ENCODE data around the gene RGCC.

The RGCC gene

DNA sequence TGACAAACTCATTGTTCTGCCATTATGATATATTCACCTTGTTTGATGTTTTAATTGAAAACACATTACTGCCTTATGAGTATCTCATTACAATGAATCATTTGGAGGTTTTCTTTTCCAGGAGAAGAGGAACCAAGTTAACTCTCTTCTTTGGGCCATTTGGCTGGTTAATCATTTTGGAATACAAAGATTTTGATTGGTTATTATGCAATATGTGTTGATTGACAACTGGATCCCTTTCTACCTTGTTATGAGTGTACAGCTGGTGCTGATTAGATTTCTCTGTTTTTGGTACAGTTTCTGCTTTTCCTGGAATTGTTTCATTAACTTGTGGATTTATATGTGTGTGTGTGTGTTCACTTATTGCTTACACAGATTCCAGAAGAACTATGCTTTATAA, 49.2 kb upstream of the RGCC start:
- no peak for TF ChIP-seq PRDM1 (tag by site-specific recombination; IDR thresholded peaks at IDR 0.05)
- no peak for TF ChIP-seq MYNN (tag by site-specific recombination; IDR thresholded peaks at IDR 0.05; ENCODE audit: borderline replicate concordance)
- TF ChIP-seq ZNF223 (tag by site-specific recombination; IDR thresholded peaks at IDR 0.05), result no peak
- no peak for TF ChIP-seq PRDM2 (tag by site-specific recombination; IDR thresholded peaks at IDR 0.05; ENCODE audit: borderline replicate concordance)
- TF ChIP-seq RBAK (tag by site-specific recombination; IDR thresholded peaks at IDR 0.05), result no peak
- no peak for TF ChIP-seq SETDB1 (IDR thresholded peaks at IDR 0.05; ENCODE audit: insufficient read length, low read length)
- POLR2A ChIA-PET, result no interaction called here
- H3K36me3 ChIP-seq (ENCODE audit: control insufficient read depth in 2 of 2, insufficient read depth in 1 of 2, low read length in 2 of 2), result no peaks in the 10 kb centered on the region
- no peak overlapping the region for H3K27ac ChIP-seq (ENCODE audit: extremely low read depth, low read depth, low read length)
- CTCF ChIA-PET, result no interaction called here
- H3K4me1 ChIP-seq (ENCODE audit: control insufficient read depth, insufficient read depth, low read length), result no peaks in the 10 kb centered on the region
- H3K9me3 ChIP-seq (ENCODE audit: control insufficient read depth, insufficient read depth, low read depth, low read length), result no peaks in the 10 kb centered on the region
- H3K4me3 ChIP-seq (ENCODE audit: low read depth, low read length), result no peak overlapping the region

DNA sequence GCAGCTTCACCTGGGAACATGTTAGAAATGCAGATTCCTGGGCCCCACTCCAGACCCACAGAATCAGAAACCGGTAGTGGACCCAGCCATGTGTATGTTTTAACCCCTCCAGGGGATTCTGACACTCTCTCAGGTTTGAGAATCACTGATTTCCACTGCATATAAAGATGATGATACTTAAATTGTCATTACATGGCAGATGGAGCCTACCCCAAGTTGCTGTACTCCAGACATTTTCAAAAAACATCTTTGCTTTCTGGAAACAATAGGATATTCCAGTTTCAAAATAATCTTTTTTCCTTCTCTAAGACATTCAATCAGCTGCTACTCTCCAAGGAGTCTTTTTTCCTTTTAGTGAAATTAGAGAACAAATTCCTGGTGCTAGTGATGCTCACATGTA, 48.6 kb upstream of the RGCC start:
- Histone ChIP-seq H3K4me3 (ENCODE audit: low read depth, low read length) (no peak overlapping the region), H3K4me1 (ENCODE audit: control insufficient read depth, insufficient read depth, low read length) (no peaks in the 10 kb centered on the region), H3K36me3 (ENCODE audit: control insufficient read depth in 2 of 2, insufficient read depth in 1 of 2, low read length in 2 of 2) (no peaks in the 10 kb centered on the region), H3K9me3 (ENCODE audit: control insufficient read depth, insufficient read depth, low read depth, low read length) (no peaks in the 10 kb centered on the region), H3K27ac (ENCODE audit: extremely low read depth, low read depth, low read length) (no peak overlapping the region)
- POLR2A ChIA-PET, result no interaction called here
- CTCF ChIA-PET, result no interaction called here
- TF ChIP-seq ZNF184 (tag by site-specific recombination; IDR thresholded peaks at IDR 0.05), result no peak

DNA sequence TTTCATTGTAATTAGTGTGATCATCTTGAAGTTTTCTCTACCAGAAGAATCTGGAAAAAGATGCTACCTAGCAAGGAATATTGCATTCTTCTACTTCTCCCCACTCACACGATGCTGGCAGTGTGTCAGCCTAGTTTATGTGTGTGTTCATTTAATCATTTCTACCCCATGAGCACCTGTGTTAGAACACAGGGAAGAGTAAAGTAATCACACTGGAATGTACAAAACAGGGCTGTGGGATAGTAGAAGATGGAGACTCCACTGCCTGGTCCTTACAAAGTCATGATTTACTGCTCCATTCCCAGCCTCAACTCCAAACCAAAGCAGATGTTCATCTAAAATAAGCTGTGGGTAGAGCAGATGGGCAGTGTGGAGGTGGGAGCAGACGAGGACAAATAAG, 47.7 kb upstream of the RGCC start:
- TF ChIP-seq ZNF416 (tag by site-specific recombination; IDR thresholded peaks at IDR 0.05) (no peak), ZSCAN4 (tag by site-specific recombination; IDR thresholded peaks at IDR 0.05) (no peak), MEIS1 (CRISPR knock-in tag; IDR thresholded peaks at IDR 0.05; ENCODE audit: borderline replicate concordance) (no peak), ZBTB26 (tag by site-specific recombination; optimal IDR thresholded peaks at IDR 0.05) (no peak), ZNF558 (tag by site-specific recombination; IDR thresholded peaks at IDR 0.05) (no peak), ZNF214 (tag by site-specific recombination; IDR thresholded peaks at IDR 0.05; ENCODE audit: borderline replicate concordance) (no peak), ZNF146 (tag by site-specific recombination; IDR thresholded peaks at IDR 0.05) (no peak), ZNF239 (tag by site-specific recombination; IDR thresholded peaks at IDR 0.05) (no peak)
- TF ChIP-seq, protein P1, sequence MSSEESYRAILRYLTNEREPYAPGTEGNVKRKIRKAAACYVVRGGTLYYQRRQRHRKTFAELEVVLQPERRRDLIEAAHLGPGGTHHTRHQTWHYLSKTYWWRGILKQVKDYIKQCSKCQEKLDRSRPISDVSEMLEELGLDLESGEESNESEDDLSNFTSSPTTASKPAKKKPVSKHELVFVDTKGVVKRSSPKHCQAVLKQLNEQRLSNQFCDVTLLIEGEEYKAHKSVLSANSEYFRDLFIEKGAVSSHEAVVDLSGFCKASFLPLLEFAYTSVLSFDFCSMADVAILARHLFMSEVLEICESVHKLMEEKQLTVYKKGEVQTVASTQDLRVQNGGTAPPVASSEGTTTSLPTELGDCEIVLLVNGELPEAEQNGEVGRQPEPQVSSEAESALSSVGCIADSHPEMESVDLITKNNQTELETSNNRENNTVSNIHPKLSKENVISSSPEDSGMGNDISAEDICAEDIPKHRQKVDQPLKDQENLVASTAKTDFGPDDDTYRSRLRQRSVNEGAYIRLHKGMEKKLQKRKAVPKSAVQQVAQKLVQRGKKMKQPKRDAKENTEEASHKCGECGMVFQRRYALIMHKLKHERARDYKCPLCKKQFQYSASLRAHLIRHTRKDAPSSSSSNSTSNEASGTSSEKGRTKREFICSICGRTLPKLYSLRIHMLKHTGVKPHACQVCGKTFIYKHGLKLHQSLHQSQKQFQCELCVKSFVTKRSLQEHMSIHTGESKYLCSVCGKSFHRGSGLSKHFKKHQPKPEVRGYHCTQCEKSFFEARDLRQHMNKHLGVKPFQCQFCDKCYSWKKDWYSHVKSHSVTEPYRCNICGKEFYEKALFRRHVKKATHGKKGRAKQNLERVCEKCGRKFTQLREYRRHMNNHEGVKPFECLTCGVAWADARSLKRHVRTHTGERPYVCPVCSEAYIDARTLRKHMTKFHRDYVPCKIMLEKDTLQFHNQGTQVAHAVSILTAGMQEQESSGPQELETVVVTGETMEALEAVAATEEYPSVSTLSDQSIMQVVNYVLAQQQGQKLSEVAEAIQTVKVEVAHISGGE (tag by site-specific recombination; conservative IDR thresholded peaks at IDR 0.05; ENCODE audit: low read depth), result no peak
- TF ChIP-seq, protein P2, sequence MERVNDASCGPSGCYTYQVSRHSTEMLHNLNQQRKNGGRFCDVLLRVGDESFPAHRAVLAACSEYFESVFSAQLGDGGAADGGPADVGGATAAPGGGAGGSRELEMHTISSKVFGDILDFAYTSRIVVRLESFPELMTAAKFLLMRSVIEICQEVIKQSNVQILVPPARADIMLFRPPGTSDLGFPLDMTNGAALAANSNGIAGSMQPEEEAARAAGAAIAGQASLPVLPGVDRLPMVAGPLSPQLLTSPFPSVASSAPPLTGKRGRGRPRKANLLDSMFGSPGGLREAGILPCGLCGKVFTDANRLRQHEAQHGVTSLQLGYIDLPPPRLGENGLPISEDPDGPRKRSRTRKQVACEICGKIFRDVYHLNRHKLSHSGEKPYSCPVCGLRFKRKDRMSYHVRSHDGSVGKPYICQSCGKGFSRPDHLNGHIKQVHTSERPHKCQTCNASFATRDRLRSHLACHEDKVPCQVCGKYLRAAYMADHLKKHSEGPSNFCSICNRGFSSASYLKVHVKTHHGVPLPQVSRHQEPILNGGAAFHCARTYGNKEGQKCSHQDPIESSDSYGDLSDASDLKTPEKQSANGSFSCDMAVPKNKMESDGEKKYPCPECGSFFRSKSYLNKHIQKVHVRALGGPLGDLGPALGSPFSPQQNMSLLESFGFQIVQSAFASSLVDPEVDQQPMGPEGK (tag by site-specific recombination; IDR thresholded peaks at IDR 0.05), result no peak
- ChIA-PET POLR2A (no interaction called here), CTCF (interaction anchor here (0.6 kb wide), 1 partner anchor 259 kb away, joined by 3 read pairs; no protein-coding TSS in a partner anchor)
- Histone ChIP-seq H3K4me1 (ENCODE audit: control insufficient read depth, insufficient read depth, low read length) (no peaks in the 10 kb centered on the region), H3K36me3 (ENCODE audit: control insufficient read depth in 2 of 2, insufficient read depth in 1 of 2, low read length in 2 of 2) (no peaks in the 10 kb centered on the region), H3K27ac (ENCODE audit: extremely low read depth, low read depth, low read length) (no peak overlapping the region), H3K4me3 (ENCODE audit: low read depth, low read length) (no peak overlapping the region), H3K9me3 (ENCODE audit: control insufficient read depth, insufficient read depth, low read depth, low read length) (no peaks in the 10 kb centered on the region)

Measured in HEK293 (cell line).